H1 (cell line): ENCODE results near the gene GALNTL6. TPM values are rescaled to one million over a fixed set of nuclear protein-coding genes. Genes with fewer than 3 reads are reported as not detected.

Source experiments
- SUZ12 ChIP-seq: fragments of 200-600 bp; sonication (generic); IDR thresholded peaks from 2 replicates; pipeline ENCODE4 v1.6.1; 2012; ENCODE audit warnings: mild to moderate bottlenecking, inconsistent platforms, low read length, moderate library complexity, mixed read lengths
- polyA plus RNA-seq, 7 experiments: library from polyadenylated mRNA; depleted of rRNA in 3 of 7; stranded (reverse) in 5 of 7; unstranded in 2 of 7; fragments of >200 nt in 5 of 7; fragments of 200-250 nt in 2 of 7; gene quantifications; 1 replicate in 5 of 7; 2 replicates in 1 of 7; 4 replicates in 1 of 7; pipeline versions ENCODE4 v1.2.1 to v1.2.3, GENCODE V29; 2011 to 2013; ENCODE audit warnings: missing spikeins in 2 of 7, mixed read lengths in 2 of 7
- total RNA-seq: library from RNA; stranded (reverse); fragmentation: NEBNext Ultra II Directional; extraction: Animal tissue kit (Norgen Biotek cat#: 25700); gene quantifications from 2 replicates; pipeline ENCODE4 v1.2.1, GENCODE V29; 2021

GALNTL6 gene
- total and polyA plus RNA-seq, 2 of the 8 experiments (the other 6 are each of a cell fraction or from before 2014, with no cell fraction given) = 0.03 to 0.32 TPM

DNA sequence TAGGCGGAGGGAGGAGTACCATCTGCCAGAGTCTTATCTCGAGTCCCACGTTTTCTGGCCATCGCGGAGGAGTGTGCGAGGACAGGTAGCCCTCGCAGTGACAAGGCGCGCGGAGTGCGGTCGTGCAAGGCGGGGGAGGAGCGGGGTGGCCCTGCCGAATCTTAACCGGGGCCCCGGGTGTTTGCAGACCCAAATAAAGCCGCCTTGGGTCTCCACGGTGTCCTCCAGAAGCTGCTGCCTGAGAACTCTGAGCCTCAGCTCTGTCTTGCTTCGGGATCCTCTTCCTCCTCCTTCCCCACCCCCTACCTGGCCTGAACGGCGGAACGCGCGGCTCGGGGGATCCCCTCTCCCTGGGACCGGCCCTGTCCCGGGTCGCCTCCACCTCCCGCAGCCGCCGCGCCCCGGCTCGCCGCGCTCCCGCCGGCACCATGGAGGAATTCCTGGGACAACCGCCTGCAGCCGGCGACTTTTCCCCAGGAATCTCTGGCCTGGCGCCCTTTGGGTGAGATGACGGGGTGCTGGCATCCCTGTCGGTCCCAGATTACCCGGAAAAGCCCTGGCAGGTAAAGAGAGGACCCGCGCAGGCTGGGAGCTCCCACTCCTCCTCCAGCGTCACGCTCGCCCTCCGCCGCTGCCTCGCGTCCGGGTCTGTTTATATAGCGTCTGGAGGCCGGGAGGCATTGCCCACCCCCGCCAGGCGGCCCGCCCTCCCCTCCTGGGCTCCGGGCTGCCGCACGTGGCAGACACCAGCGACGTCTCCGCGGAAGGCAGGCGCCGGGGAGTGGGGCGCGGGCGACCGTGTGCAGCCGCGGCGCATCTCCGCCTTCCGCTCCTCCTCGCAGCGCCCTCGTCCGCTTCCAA lies at the start of gene GALNTL6 (continued):
- TF ChIP-seq SUZ12 = peak; percentile 72
